GM21367 (cell line): ENCODE results near the gene C4BPA.

Experiments
- ATAC-seq: cut with Tn5 transposase; IDR thresholded peaks from one replicate; pipeline ENCODE4 v1.9.1; 2021; ENCODE audit not compliant: unreplicated experiment

C4BPA gene

GRCh38 chr1:207112616-207113296, 8.7 kb downstream of the C4BPA start:
- no peak for ATAC-seq

- no peak for ATAC-seq
Observed at GRCh38 chr1:207115269-207115668, 11.2 kb downstream of the C4BPA start.

- no peak for ATAC-seq
Observed at GRCh38 chr1:207124389-207124788, 20.4 kb downstream of the C4BPA start.

GRCh38 chr1:207128336-207128921, 24.4 kb downstream of the C4BPA start:
- ATAC-seq = no peak

GRCh38 chr1:207129053-207129452, 25.0 kb downstream of the C4BPA start:
- ATAC-seq = no peak

- ATAC-seq = no peak
Observed at GRCh38 chr1:207130252-207131036, 26.4 kb downstream of the C4BPA start.

GRCh38 chr1:207131163-207131562, 27.1 kb downstream of the C4BPA start:
- ATAC-seq = no peak

- ATAC-seq = no peak
Observed at GRCh38 chr1:207134581-207134980, 30.5 kb downstream of the C4BPA start.

- no peak for ATAC-seq
Observed at GRCh38 chr1:207139616-207140015, 35.6 kb downstream of the C4BPA start.

GRCh38 chr1:207140536-207140935, 36.5 kb downstream of the C4BPA start:
- ATAC-seq = no peak

- no peak for ATAC-seq
Observed at GRCh38 chr1:207145401-207146058, 41.5 kb downstream of the C4BPA start.

- ATAC-seq = no peak
Observed at GRCh38 chr1:207151920-207152319, 47.9 kb downstream of the C4BPA start.

GRCh38 chr1:207152792-207153468, 48.9 kb downstream of the C4BPA start:
- no peak for ATAC-seq

GRCh38 chr1:207155028-207155427, 51.0 kb downstream of the C4BPA start:
- ATAC-seq = no peak

- no peak for ATAC-seq
Observed at GRCh38 chr1:207156095-207156494, 52.1 kb downstream of the C4BPA start.

GRCh38 chr1:207156826-207157225, 52.8 kb downstream of the C4BPA start:
- no peak for ATAC-seq

- ATAC-seq = no peak
Observed at GRCh38 chr1:207164086-207164485, 60.1 kb downstream of the C4BPA start.

GRCh38 chr1:207172321-207172720, 68.3 kb downstream of the C4BPA start:
- no peak for ATAC-seq

- ATAC-seq = no peak
Observed at GRCh38 chr1:207172885-207173284, 68.9 kb downstream of the C4BPA start.

- ATAC-seq = no peak
Observed at GRCh38 chr1:207173396-207173795, 69.4 kb downstream of the C4BPA start.

GRCh38 chr1:207174913-207175312, 70.9 kb downstream of the C4BPA start:
- ATAC-seq = no peak
